Cardiac muscle cell (in vitro differentiated cells and primary cell): Measurements from ENCODE around the gene PMF1. TPM values are rescaled to one million over a fixed set of nuclear protein-coding genes. Genes with fewer than 3 reads are reported as not detected.

Experiments used
- DNase-seq, 2 donors: peaks; one replicate each; pipeline versions ENCODE4 v3.0.0 to v3.0.0-alpha.2; 2010 to 2017; ENCODE audit warnings: low read depth in 1 of 2, low spot score in 1 of 2
- H3K27ac ChIP-seq: fragments of 200-600 bp; sonication (generic); 2 replicates; pipeline ENCODE4 v1.5.1; 2016
- H3K27me3 ChIP-seq: fragments of 200-600 bp; sonication (generic); 2 replicates; pipeline ENCODE4 v1.6.0; 2016; ENCODE audit warnings: control low read depth
- H3K36me3 ChIP-seq: fragments of 200-600 bp; sonication (generic); 2 replicates; pipeline ENCODE4 v1.5.1; 2016; ENCODE audit warnings: control low read depth
- H3K4me1 ChIP-seq: fragments of 200-600 bp; sonication (generic); 2 replicates; pipeline ENCODE4 v1.8.1; 2017; ENCODE audit warnings: low read depth, mild to moderate bottlenecking, mixed run types
- H3K4me3 ChIP-seq: fragments of 200-600 bp; sonication (generic); 2 replicates; pipeline ENCODE4 v1.5.1; 2016; ENCODE audit warnings: mild to moderate bottlenecking
- H3K9me3 ChIP-seq: fragments of 200-600 bp; sonication (generic); 2 replicates; pipeline ENCODE4 v1.5.1; 2017; ENCODE audit warnings: low read depth, mild to moderate bottlenecking, control low read depth
- polyA plus RNA-seq: library from polyadenylated mRNA; unstranded; fragments of >200 nt; fragmentation: Nextera tagmentation; extraction: Ambion mirVana; gene quantifications from 2 replicates; pipeline ENCODE4 v1.2.1, GENCODE V29; 2016
- total RNA-seq: library from RNA; depleted of rRNA; stranded (reverse); fragments of >200 nt; gene quantifications from 2 replicates; pipeline ENCODE4 v1.2.3, GENCODE V29; 2016
- TF ChIP-seq, protein P1 (sequence below): IDR thresholded peaks from 2 replicates; pipeline ENCODE4 v1.5.1; 2012; ENCODE audit warnings: low read depth, mild to moderate bottlenecking, low read length

PMF1 gene
- total and polyA plus RNA-seq, 2 experiments from 2014 or later: 106 to 151 TPM

DNA sequence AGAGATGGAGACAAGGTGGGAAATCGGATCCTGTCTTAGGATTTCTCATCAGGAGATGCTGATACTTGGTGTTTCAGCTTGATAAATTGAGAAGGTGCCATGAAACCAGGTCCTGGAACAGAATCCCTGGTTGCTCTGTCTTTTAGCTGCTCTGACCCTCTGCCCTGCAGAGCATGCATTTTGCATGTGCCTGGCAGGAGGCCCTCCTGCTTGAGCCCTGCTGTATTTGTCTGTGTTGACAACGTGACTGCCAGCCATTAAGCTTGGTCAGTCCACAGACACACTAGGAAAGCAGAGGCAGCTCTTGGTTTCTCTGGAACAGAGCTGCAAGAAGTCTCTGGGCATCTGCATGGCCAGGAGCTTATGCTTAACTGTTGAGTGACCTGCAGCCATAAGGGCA lies 16.4 kb upstream of the PMF1 start:
- DNase-seq: no peak
- Histone ChIP-seq H3K27ac (no peak overlapping the region), H3K4me1 (peaks cover 4% of the 10 kb centered on the region), H3K9me3 (no peaks in the 10 kb centered on the region), H3K4me3 (no peak overlapping the region), H3K27me3 (no peaks in the 10 kb centered on the region), H3K36me3 (no peaks in the 10 kb centered on the region)
- TF ChIP-seq, protein P1, sequence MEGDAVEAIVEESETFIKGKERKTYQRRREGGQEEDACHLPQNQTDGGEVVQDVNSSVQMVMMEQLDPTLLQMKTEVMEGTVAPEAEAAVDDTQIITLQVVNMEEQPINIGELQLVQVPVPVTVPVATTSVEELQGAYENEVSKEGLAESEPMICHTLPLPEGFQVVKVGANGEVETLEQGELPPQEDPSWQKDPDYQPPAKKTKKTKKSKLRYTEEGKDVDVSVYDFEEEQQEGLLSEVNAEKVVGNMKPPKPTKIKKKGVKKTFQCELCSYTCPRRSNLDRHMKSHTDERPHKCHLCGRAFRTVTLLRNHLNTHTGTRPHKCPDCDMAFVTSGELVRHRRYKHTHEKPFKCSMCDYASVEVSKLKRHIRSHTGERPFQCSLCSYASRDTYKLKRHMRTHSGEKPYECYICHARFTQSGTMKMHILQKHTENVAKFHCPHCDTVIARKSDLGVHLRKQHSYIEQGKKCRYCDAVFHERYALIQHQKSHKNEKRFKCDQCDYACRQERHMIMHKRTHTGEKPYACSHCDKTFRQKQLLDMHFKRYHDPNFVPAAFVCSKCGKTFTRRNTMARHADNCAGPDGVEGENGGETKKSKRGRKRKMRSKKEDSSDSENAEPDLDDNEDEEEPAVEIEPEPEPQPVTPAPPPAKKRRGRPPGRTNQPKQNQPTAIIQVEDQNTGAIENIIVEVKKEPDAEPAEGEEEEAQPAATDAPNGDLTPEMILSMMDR: no peak

DNA sequence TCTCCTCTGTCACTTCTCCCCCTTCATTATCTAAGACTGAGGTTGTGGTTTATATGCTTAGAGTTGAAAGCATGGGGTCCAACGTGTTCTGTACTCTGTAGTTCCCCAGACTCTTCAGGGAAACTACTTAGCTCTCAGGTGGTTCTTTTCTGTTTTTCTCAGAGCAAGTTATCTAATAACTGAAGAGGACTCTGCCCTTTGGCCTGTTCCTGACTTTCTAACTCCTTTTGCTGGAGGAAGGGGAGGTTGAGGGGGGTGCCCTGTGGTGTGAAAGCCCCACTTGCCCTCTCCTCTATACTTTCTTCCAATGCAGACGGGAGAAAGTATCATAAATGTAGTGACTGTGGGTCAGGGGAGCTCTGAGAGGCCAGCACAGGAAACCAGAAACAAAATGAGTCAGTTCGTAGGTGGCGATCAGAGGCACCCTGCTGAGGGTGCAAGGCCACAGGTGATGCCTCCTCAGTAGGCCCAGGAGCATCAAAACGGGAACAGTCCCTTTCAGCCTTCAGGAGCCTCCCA lies 13.9 kb upstream of the PMF1 start:
- Histone ChIP-seq H3K4me1 (peaks cover 4% of the 10 kb centered on the region), H3K36me3 (no peaks in the 10 kb centered on the region), H3K4me3 (no peak overlapping the region), H3K27ac (no peak overlapping the region), H3K27me3 (no peaks in the 10 kb centered on the region), H3K9me3 (no peaks in the 10 kb centered on the region)
- TF ChIP-seq, protein P1: no peak
- no peak for DNase-seq

DNA sequence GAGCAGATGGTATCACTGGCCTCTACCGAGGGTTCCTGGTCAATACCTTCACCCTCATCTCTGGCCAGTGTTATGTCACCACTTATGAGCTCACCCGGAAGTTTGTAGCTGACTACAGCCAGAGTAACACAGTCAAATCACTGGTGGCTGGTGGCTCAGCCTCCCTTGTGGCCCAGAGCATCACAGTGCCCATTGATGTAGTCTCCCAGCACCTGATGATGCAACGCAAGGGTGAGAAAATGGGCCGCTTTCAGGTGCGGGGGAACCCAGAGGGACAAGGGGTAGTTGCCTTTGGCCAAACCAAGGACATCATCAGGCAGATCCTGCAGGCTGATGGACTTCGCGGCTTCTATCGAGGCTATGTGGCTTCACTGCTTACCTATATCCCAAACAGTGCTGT lies 12.8 kb upstream of the PMF1 start:
- TF ChIP-seq, protein P1: no peak

DNA sequence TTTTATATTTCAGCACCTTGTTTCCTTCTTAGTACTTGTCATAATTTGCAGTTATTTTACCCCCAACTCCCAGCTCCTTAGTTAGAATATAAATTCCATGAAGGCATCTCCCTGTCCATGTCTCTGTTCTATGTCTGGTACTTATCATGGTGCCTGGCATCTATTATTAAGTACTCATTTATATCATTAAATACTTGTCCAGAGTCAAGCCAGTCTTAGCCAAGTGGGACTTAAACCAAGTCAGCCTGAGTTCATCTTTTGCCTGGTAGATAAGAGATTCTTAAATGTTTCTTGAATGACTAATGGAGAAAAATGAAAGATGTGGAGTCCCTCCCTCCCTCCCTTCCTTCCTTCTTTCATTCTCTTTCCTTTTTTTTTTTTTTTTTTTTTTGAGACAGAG lies 9.5 kb upstream of the PMF1 start:
- Histone ChIP-seq H3K4me3 (no peak overlapping the region), H3K27ac (no peak overlapping the region), H3K4me1 (no peaks in the 10 kb centered on the region), H3K36me3 (peaks cover 7% of the 10 kb centered on the region), H3K27me3 (no peaks in the 10 kb centered on the region), H3K9me3 (no peaks in the 10 kb centered on the region)
- TF ChIP-seq, protein P1: no peak
- peak in 1 of 2 donors; percentile 82 for DNase-seq

More for the DNA sequence above, 12.8 kb upstream of the PMF1 start:
- Histone ChIP-seq H3K27ac (no peak overlapping the region), H3K9me3 (no peaks in the 10 kb centered on the region), H3K4me3 (no peak overlapping the region), H3K4me1 (no peaks in the 10 kb centered on the region), H3K27me3 (no peaks in the 10 kb centered on the region), H3K36me3 (no peaks in the 10 kb centered on the region)
- DNase-seq: no peak

DNA sequence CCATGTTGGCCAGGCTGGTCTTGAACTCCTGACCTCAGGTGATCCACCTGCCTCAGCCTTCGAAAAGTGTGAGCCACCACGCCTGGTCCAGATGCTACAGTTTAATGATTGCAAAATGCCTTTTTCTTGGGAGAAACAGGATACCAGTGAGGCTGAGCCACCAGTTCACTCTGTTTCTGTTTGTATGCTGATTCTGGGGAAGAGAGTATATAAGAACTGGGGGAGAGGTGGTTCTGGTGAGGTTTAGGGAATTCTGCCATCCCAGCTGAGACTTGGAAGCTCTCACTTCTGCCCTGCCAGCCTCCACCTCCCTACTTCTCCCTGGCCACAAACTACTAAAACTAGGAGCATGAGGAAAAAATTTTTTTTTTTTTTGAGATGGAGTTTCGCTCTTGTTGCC lies 8.1 kb upstream of the PMF1 start:
- no peaks in the 10 kb centered on the region for H3K9me3 ChIP-seq
- H3K36me3 ChIP-seq: peaks cover 7% of the 10 kb centered on the region
- no peak overlapping the region for H3K4me3 ChIP-seq
- TF ChIP-seq, protein P1: no peak
- H3K4me1 ChIP-seq: no peaks in the 10 kb centered on the region
- no peak overlapping the region for H3K27ac ChIP-seq
- H3K27me3 ChIP-seq: no peaks in the 10 kb centered on the region
- DNase-seq: peak in 1 of 2 donors; percentile 40
